ENCODE measurements around the gene HOXD11.

HOXD11 gene

DNA sequence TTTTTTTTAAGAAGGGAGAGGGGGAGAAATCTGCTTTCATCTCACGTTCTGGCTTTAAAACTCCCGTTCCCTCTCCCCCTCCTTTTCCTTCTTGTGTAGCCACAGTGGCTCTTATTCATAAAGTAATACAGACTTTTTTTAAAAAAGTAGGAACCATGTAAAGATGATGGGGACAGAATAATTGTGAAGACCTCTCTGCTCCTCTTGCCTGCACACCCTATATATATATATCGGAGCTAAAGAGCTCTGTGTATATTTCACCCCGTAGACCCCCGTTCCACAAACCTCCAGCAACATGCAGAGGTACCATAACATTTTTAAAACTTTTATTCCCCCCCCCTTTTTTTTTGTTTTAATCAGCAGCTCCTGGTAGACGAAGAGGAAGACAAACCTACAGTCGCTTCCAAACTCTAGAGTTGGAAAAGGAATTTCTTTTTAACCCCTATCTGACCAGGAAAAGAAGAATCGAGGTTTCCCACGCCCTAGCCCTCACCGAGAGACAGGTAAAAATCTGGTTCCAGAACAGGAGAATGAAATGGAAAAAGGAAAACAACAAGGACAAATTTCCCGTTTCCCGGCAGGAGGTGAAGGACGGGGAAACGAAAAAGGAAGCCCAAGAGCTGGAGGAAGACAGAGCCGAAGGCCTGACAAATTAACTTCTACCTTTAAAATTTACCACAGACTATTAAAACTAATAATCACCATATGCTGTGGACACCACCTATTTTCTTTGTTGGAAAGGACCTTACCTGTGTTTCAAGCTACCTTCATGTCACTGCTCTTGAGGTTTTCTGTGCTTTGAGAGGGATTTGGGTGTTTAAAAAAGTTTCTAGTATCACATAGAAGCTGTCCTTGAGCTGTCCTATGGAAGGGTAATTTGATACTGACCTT lies 24.1 kb downstream of the HOXD11 start:
- DNase-seq (ENCODE audit: low read depth in 4 of 4, low spot score in 1 of 4) = no peak

DNA sequence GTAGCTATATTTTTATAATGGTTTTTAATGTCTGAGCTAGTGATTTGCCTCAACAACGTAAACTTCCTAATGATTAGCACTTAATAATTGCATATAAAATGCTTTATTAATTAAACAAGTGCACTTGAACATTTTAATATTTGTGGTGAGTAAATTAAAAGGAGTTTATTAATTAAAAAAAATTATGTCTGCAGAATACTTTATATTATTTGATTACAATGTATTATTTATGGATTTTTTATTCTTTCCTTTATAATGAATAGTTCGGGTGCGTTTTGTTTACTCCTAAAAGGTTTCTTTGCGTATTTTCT lies 24.7 kb downstream of the HOXD11 start:
- no peak for DNase-seq (ENCODE audit: low read depth in 4 of 4, low spot score in 1 of 4)

DNA sequence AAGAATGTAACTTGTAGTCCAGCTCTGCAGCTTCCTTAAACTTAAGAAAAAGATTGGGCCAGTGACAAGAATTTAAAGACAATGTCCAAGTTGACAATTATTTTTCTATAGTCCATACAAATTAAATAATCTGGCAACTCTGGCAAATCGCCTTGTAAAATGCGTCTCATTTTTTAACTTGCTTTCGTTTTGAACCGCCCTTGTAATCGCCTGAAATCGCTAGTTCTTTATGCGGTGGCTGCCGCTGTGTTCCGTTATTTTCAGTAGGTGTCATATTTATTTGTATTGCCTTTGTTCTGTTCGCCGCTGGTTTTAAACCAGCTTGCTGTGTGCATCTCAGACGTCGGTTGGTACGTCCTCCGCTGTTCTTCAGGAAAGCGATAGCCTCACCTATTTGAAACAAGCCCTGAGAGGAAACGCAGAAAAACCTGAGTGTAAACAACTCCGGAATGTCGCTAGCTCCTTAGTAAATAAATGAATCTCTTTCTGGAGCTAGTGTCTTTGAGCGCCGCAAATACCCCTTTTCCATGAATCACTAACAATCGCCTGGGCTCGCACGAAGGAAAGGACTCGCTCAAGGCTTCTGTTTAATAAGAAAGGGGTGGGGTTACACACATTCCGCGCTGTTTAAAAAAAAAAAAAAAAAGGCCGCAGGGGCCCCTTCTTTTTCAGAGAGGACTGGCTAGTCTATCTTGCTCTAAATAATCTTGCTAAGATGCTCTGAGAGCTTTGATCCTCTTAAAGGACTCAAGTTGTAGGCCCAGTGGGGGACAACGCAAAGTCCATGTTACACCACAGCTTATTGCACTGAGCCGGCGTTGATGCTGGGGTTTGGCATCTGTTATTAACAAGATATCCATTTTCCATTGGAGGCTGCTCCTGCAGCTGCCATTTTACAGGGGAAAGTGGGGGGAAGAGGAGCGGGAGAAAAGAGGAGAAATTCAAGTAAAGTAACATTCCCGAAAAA lies 25.4 kb downstream of the HOXD11 start:
- DNase-seq (ENCODE audit: low read depth in 4 of 4, low spot score in 1 of 4) = no peak

DNA sequence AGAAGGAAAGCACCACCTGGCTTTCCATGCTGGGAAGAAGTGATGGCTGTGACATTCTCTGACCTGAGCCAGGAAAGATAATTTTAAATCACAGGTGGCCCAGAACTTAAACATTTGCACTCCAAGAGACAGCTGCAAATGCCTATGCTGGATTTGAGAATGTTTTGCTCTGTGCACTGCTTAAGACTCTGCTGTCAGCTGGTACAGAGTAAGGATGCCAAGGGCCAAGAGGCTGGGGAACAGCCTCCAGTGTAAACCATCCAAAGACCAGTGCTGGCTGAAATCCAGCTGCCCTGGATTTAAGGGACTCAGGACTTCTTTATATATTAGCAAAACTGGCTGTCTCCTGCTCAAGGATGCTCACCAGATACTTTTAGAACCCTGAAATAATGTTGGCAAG lies 26.3 kb downstream of the HOXD11 start:
- no peak for DNase-seq (ENCODE audit: low read depth in 4 of 4, low spot score in 1 of 4)

DNA sequence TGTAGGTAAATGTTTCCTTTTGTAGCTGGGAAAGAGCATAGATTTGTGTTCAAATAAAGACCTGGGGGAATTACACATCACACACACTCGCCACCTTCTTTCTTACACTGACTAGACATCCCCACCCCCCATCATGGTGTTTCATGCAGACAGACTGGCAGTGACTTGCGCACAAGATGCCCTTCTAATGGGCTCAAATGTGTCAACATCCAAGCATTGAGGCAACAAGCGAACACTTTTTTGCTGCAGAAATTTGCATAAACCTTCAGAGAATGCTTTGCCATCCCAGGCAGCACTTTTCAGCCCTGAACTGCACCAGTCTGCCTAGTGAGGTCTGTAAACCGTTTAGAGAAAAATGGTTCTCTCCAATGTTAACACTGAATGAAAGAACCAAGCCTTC lies 27.0 kb downstream of the HOXD11 start:
- DNase-seq (ENCODE audit: low read depth in 4 of 4, low spot score in 1 of 4) = no peak

DNA sequence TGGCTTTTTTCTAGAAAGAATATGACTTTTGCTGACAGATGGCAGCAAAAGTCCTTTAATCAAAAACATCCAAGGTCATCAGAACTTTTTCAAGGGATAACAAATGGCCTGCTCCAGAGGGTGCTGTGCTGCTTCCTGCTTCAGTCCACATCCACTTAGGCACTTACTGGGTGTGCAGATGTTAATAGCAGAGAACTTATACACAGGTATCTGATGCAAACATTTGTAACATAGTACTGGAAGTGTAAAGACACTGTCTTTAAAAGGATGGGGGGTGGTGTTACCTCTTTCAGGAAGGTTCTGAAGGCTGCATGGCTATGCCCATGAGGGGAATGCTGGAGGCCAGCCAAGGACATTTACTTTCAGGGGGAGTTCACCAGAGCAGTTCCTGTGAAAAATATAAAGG lies 28.0 kb downstream of the HOXD11 start:
- DNase-seq (ENCODE audit: low read depth in 4 of 4, low spot score in 1 of 4) = no peak

DNA sequence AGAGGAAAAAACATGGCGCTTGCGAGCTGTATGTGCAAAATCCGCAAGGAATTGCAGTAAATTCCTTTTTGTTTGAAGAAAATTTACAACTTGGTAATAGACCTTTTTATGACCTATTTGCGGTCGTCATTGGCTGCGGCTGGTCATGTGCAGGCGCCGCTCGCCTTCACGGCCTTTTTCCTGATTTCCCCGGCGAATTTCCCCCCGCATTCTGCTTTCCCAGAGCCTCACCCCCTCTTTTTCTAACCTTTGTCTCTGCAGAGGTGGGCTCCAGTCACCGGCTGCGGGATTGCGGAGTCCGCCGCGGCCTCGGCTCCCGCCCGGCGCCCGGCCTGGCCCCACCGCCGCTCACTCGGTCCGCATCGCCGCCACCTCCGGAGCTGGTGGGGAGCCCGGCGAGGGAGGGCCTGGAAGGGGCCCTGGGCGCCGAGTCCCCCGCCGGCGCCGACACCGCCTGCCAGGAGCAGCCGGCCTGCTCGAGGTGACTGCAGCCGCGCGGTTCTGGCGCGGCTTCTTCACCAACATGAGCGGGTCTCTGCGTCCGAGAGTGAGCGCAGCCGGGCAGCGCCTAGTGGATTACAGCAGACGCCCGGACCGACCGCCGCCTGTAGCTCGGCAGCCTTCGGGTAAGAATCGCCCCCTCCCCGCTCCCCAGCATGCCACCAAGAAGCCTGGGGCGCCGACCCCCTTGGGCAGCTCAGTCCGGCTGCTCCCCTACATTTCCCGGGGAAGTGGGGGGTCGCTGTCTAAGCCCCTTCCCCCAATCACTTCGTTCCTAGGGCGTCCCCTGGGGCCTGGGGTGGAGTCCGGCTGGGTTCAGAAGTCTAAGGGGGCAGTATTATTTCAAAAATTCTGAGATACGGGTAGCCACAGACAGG lies 29.5 kb downstream of the HOXD11 start:
- DNase-seq (ENCODE audit: low read depth in 4 of 4, low spot score in 1 of 4) = no peak

DNA sequence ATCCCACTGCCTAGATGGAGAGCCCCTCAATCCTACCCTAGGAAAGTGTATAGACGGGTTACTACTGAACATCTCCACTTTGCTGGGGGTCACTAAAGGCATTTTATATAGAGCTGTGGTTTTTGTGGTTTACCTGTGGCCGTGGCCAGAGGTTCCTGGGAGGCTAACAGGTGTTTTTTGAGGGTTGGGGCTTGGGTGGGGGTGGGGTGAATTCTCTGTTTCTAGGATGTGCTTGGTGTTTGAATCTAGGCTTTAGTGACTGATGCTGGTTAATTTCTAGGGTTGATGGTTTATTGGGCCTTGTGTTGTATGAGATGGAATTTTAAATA lies 30.1 kb downstream of the HOXD11 start:
- no peak for DNase-seq (ENCODE audit: low read depth in 4 of 4, low spot score in 1 of 4)

DNA sequence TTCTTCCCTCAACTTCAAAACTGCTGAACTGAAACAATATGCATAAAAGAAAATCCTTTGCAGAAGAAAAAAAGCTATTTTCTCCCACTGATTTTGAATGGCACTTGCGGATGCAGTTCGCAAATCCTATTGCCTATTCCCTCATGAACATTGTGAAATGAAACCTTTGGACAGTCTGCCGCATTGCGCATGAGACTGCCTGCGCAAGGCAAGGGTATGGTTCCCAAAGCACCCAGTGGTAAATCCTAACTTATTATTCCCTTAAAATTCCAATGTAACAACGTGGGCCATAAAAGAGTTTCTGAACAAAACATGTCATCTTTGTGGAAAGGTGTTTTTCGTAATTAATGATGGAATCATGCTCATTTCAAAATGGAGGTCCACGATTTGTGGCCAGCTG lies 30.8 kb downstream of the HOXD11 start:
- no peak for DNase-seq (ENCODE audit: low read depth in 4 of 4, low spot score in 1 of 4)

DNA sequence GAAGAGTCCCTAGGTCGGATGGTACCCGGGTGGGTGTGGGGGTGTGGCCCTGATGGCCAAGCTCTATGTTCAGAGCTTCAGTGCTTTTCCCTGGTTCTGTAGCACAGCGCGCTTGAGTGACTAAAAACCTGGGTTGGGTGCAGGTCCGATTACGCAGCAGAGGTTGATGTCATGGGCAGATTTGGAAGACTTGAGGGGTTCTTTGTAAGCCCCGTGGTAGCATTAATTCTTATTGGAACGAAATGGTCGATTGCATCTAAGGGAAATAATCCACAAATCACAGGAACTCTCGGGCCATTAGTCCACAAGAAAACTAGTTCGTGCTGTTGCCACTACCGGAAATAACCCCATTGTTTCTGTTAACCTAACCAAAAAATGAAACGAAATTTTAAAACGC lies 31.4 kb downstream of the HOXD11 start:
- no peak for DNase-seq (ENCODE audit: low read depth in 4 of 4, low spot score in 1 of 4)

DNA sequence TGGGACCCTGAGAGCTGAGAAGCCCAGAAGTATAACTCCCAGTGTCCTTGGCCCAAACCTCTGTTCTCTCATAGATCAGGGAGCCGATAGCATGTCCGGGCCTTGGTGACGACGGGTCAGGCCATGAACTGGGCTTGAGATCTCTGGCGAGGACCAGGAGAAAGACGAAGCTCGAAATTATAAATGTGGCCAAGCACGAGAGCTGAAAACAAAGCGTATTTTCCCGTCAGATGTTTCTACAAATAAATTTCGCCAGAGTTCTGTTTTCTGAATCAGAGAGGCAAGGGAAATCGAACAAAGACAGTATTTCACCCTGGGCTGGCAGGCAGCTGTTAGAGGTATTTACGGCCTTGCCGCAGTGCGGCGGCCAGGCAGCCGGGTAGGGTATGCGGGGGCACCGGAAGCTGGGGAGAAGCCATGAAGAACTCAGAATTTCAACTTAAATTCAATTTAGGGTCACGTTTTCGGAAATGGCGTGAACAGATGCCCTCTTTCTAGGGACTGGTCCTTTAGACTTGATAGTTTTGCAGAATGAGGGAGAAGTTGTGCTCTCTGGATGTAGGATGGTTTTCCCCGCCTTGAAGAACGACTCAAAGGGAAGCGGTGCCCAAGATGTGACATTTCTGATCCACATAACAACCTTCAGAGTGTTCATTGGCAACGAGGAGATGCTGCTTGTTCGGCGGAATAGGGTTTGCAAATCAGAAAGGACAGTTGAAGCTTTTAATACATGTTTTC lies 32.0 kb downstream of the HOXD11 start:
- DNase-seq (ENCODE audit: low read depth in 4 of 4, low spot score in 1 of 4) = no peak

DNA sequence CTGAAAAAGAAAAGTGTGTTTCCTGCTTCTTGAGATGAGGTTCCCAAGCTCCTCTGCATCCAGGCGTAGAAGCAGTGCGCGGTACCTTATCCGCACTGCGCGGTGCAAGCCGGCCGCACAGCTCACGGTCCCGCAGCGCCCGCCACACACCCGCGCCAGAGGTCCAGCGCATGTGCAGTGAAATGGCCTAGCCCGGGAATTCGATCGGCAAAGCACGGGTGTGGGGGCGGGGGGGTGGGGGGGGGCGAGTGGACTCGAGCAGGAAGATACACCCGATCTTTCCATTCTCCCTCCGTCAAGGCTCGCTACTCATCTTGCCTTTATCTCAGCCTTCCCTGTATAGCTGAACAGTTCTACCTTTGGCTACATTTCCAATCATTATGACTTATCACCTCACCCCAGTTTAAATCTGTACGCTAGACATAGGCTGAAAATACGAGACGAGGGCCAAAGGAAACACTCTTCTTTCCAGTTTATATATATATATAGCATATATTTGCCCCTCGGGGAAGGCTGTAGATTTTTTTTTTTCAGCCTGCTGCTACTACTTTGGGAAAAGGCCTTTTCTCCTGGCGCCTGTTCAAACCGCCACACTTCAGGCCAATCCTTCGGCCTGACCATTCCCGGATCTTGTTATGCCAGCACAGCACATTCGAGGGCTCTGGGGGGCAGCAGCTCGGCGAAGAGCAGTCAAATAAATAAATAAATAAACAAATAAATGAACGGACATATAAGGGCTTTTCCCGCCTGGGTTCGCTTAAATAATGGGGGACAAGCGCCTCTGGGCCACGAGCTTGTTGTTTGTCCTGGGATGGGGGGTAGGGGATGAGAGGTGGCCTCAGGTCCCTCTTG lies 32.8 kb downstream of the HOXD11 start:
- DNase-seq (ENCODE audit: low read depth in 4 of 4, low spot score in 1 of 4) = no peak

DNA sequence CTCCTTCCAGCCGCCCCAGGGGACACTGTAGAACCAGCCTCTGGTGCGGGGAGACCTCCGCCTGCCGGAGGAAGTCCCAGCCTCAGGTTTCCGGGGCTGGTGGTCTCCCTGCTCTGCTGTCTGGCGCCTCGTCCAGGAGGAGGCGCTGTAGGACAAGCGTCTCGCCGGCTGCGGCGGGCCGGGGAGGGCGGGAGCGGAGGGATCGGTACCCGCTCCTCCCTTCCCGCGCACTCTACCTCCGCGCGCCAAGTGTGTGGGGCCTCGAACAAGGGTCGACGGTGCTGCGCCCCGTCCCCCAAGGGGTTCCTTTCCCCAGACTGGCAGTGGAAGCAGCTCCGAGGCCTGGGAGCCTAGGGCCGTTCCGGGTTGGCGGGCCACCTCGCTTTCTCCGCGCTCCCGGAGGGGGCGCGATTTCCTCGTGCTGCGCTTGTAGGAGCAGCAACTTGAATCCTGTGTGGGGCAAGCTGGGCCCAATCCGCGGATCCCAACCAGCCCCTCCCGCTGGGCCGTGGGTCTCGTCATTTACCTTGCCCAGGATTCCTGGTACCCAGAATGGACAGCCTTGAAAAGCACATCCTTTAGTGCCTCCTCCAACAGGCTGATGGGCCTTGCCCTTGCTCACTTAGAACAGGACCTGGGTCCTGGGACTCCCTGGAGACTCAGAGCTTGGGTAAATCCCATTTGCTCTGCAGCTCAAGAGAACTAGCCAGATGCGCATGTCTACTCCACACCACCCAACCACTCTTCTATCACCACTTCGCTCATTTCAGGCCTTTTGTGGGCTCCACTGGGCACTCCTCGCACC lies 33.6 kb downstream of the HOXD11 start:
- DNase-seq (ENCODE audit: low read depth in 4 of 4, low spot score in 1 of 4) = peak; percentile 16 to 49 (median 38)

DNA sequence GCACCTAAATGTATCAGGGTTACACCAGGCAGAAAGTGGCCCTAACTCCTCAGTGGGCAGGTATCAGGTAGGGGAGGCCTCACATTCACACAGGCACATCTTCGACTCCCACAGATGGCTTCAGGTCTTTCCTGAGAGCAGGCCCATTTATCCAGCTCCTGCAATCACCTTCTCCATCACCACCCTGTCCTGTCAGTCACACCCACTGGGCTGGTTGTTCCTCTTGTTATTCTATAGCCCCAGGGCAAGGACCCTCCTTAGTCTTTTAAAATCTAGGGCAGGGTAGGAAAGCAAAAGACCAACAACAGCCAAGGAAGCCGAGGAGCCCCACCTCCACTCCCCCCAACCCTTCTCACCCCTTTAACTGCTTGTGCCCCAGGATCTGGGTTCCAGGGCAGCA lies 35.2 kb downstream of the HOXD11 start:
- DNase-seq (ENCODE audit: low read depth in 4 of 4, low spot score in 1 of 4) = no peak

DNA sequence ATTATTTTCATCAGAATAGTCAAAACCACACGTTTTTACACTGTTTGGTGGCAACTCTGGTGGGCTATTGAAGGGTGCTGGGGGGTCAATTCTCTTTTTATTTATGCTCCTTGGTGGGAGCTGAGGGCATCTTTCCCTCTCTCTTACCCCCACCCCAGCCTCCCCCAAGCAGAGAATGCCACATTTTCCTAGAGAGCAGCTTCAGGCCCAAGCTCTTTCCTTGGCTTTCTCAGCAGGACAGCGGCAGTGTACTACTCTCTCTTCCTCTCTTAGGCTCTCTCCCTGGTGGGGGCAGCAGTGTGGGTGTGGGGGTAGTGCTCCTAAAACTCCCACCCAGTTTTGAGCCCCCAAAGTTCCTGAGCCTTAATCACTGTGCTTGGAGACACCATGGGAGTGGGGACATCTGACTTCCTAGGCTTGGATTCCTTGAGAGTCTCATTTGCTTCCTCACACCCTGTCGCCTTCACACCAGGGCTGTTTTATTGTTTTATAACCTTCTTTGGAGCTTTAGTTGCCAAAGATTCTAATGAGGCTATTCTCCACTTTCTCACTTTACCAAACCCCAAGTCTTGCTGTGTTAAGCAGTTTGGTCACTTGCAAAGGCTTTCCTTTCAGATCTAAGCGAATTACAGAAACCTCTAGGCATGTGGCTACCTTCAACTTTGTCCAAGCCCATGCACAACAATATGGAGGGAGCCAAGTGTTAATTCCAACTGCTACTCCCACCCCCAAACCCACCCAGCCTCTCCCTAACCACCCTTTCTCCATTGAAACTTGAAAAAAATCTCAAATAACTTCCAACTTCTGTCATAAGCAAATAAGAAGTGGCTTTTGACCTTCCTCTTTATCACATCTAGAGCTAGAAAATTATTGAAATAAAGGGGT lies 38.2 kb downstream of the HOXD11 start:
- no peak for DNase-seq (ENCODE audit: low read depth in 4 of 4, low spot score in 1 of 4)

DNA sequence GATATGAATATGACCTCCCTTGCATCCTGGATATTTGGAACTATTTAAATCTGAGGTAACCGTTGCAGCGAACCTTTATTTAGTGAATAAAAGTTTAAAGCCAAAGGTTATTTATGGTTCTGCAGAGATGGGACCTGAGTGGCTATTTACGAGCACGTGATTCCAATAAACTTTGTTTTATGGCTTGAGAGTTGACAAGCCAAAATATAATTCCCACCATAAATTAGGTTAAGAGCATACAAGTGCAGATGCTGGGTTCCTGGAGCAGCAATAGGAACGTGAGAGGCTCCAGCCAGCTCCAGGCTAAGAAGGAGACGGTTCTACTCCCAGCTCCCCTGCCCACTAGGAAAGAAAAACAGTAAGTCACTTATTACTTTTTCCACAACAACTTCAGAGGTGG lies 39.0 kb downstream of the HOXD11 start:
- no peak for DNase-seq (ENCODE audit: low read depth in 4 of 4, low spot score in 1 of 4)

DNA sequence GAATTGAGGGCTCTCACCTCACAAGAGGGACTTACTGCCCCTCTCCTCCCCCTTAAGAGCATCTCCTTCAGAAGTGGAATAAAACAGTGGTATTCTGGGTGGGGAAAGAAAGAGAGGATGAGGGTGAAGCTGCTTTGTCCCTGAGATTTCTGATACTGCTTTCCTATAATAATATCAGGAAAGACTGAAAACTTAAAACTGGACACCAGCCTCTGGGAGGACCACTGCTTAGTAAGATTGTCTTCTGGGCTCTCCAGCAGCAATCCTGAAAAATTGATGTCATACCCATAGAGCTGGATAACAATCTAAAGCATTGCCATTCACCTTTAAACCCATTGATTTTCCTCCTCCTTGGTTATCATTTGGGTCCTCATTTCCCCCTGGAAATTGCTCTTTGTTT lies 39.6 kb downstream of the HOXD11 start:
- no peak for DNase-seq (ENCODE audit: low read depth in 4 of 4, low spot score in 1 of 4)

DNA sequence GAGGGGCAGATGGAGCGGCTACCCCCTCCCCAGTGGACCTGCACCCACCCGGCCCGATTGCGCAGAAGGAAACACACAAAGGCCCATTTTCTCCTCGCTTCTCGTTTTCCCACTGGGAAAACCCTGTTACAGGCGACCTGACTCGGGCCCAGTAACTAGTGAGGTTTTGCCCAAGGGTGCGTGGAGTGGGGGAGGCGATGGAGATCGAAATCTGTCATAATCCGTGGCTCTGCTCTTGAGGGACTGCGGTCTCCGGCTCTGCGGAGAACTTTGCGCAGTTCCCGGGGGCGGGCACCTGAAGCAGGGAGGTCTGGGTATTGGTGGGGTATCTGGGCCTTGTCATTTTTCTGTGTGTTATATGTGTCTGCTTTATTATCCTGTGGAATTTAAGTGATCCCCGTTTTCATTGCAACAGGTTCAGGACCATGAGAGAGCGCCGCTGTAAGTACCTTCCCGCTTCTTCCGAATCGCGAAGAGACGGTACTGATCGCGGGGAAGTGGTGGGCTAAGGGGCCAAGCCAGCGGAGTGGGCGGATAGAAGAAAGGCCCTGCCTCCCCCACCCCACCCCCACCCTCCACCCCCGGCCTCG lies 40.2 kb downstream of the HOXD11 start:
- no peak for DNase-seq (ENCODE audit: low read depth in 4 of 4, low spot score in 1 of 4)

Data from stimulated activated CD4-positive, alpha-beta T cell treated with anti-CD3 and anti-CD28 coated beads, Interleukin-1b, Interleukin-23, amount 100 ng/mL, for 24 hours (primary cell).